ENCODE data around the gene NID2.

The NID2 gene

GRCh38 chr14:52108823-52109222 is 40.0 kb upstream of the NID2 start:
- no peak overlapping the region for H3K4me3 ChIP-seq (replicated peaks; ENCODE audit: low read depth, low read length)
- DNase-seq (ENCODE audit: extremely low read depth, low read depth), result no peak
- no peak for TF ChIP-seq CTCF (IDR thresholded peaks at IDR 0.05; ENCODE audit: low read depth, low read length, missing control alignments)

DNA sequence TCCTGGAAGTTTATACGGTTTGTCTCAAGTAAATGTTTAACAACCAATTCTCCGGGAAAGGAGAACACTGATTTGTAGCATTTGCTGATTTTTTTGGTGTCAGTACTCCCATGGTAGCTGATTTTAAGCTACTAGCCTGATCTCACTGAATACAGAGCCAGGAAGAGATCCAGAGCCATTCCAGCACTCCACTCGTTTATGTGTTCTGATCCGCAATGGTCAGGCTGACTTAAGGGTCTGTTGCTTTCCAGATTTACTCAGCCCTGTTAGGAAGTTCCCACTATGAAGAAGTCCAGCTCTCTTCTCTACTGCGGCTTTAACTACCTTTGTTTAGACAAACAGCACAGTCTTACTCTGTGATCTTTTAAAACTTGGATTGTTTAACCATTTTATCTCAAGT is 38.0 kb upstream of the NID2 start:
- no peak overlapping the region for H3K4me3 ChIP-seq (replicated peaks; ENCODE audit: low read depth, low read length)
- no peak for TF ChIP-seq CTCF (IDR thresholded peaks at IDR 0.05; ENCODE audit: low read depth, low read length, missing control alignments)
- no peak for DNase-seq (ENCODE audit: extremely low read depth, low read depth)

- TF ChIP-seq CTCF (IDR thresholded peaks at IDR 0.05; ENCODE audit: low read depth, low read length, missing control alignments), result no peak
- no peak for DNase-seq (ENCODE audit: extremely low read depth, low read depth)
- no peak overlapping the region for H3K4me3 ChIP-seq (replicated peaks; ENCODE audit: low read depth, low read length)
These were observed 34.6 kb upstream of the NID2 start for GRCh38 chr14:52103416-52103815.

DNA sequence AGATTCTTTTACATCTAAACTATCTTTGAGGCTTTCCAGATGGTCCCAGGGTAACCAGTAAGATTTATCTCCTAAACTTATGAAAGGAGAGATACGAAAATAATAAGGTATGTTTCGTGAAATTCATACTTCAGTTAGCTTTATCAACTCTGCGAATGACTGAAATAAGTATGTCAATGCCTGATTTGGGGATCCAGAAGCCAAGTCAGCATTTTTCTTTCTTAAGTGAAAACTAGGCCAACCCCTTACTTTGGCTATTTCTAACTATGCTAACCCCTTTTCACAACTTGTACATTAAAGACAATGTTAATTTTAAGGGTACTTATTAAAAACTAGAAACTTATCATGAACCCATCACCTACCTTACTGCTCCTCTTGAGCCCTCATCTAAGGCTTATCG is 26.9 kb upstream of the NID2 start:
- no peak for TF ChIP-seq CTCF (IDR thresholded peaks at IDR 0.05; ENCODE audit: low read depth, low read length, missing control alignments)
- H3K4me3 ChIP-seq (replicated peaks; ENCODE audit: low read depth, low read length), result no peak overlapping the region
- DNase-seq (ENCODE audit: extremely low read depth, low read depth), result no peak

DNA sequence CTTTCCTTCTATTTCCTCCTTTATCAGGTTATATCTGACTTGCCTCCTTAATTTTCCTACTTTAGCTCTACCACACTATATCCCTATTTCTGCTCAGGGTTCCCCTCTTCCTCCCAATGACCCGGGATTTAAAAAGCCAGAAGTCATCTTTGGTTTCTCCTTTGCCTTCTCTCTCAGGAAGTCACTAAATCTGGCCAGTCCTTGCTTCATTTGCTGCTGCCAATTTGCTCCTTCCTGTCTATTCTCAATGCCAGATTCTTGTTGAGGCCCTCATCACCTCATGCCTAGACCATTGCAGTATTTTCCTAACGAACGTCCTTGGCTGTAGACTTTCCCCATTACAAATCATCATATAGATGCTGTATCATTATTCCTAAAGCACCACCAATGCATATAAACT is 26.5 kb upstream of the NID2 start:
- TF ChIP-seq CTCF (IDR thresholded peaks at IDR 0.05; ENCODE audit: low read depth, low read length, missing control alignments), result no peak
- DNase-seq (ENCODE audit: extremely low read depth, low read depth), result no peak
- no peak overlapping the region for H3K4me3 ChIP-seq (replicated peaks; ENCODE audit: low read depth, low read length)

DNA sequence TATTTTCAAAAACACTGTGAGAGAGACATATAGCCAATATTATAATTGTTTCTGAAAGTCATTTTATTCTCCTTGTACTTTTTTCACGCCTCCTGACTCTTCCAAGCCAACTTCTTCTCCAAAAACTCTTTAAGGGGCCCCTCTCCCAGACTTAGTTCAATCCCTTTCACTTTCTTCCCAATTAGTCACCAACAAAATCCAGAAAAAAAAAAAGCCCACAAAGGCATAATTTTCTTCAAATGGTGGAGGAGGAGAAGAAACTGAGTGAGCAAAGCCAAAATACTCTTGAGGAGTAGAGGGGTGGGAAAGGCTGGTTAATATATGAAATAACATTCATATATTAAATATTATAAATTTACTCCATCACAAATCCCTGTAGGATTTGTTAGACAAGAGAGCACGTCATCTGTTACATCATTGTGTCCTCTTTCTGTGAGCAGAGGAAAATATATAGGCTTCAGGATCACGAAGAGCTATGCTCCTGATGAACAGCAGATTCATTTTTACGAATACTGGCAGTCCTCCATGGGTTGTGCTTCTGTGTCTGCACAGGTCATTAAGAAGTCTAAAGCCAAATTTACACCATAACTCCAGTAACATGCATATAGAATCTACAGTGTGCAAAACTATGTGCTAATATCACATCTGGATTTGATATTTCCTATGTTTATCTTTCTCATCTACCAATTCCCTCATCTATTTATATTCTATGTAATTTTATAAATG is 25.9 kb upstream of the NID2 start:
- no peak for DNase-seq (ENCODE audit: extremely low read depth, low read depth)
- H3K4me3 ChIP-seq (replicated peaks; ENCODE audit: low read depth, low read length), result no peak overlapping the region
- no peak for TF ChIP-seq CTCF (IDR thresholded peaks at IDR 0.05; ENCODE audit: low read depth, low read length, missing control alignments)

DNA sequence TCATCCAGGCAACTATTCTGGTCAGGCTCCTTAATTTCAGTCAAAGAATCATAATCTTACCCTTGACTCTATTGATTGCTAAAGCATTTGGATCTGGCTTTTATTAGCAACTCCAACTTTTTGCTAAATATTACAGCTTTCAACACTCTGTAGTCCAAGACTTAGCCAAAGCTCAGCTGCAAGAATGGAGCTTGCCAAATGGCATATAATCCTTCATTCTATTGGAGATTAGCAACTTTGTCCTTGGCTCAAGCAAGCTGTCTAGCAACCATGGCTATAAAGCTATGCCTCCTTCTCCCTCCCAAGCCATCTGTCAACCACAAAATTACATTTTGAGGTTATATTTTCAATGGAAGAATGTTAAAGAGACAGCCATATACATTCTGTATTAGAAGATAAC is 23.1 kb upstream of the NID2 start:
- TF ChIP-seq CTCF (IDR thresholded peaks at IDR 0.05; ENCODE audit: low read depth, low read length, missing control alignments), result no peak
- no peak overlapping the region for H3K4me3 ChIP-seq (replicated peaks; ENCODE audit: low read depth, low read length)
- DNase-seq (ENCODE audit: extremely low read depth, low read depth), result no peak
